ENCODE measurements around the gene PTPRO. TPM values are rescaled to one million over a fixed set of nuclear protein-coding genes. Genes with fewer than 3 reads are reported as not detected.

PTPRO gene
- total RNA-seq, 4 donors from 2014 or later = 1.5 to 15.3 (median 8.0) TPM

- H3K4me3 ChIP-seq = no peak overlapping the region
- H3K9me3 ChIP-seq = no peaks in the 10 kb centered on the region
- DNase-seq = no peak
- intact Hi-C loops (cut with DNase I; ENCODE audit: low total_unique reads) = no loop called here
- H3K4me1 ChIP-seq = no peaks in the 10 kb centered on the region
- no peak for TF ChIP-seq CTCF (IDR thresholded peaks at IDR 0.05)
- no peaks in the 10 kb centered on the region for H3K36me3 ChIP-seq
- no peak overlapping the region for H3K27ac ChIP-seq
- H3K27me3 ChIP-seq = no peaks in the 10 kb centered on the region
Measured at GRCh38 chr12:15428632-15429031, 106.3 kb downstream of the PTPRO start.

GRCh38 chr12:15429262-15429661 is 107.0 kb downstream of the PTPRO start:
- TF ChIP-seq CTCF (IDR thresholded peaks at IDR 0.05) (no peak), POLR2A (IDR thresholded peaks at IDR 0.05) (no peak)
- no peak for DNase-seq
- Histone ChIP-seq H3K4me3 (no peak overlapping the region), H3K27me3 (no peaks in the 10 kb centered on the region), H3K9me3 (no peaks in the 10 kb centered on the region), H3K4me1 (no peaks in the 10 kb centered on the region), H3K27ac (no peak overlapping the region), H3K36me3 (no peaks in the 10 kb centered on the region)
- intact Hi-C loops (cut with DNase I; ENCODE audit: low total_unique reads) = no loop called here

DNA sequence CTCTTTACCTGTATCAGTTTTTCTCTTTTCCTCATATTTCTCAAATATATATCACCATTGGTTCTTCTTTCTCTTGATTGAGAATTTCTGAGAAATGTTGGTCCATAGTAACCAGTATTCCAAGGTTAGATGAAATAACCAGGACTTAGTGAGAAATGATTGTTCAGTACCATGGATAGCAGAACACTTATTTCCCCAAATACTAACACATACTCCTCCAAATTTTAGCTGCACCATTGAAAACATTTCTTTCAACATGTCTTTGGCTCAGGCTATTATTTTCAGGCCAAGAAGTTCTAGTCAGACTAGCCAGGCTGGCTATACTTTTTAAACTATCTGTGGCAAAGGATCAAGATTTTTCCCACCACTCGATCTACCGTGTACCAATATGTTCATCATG is 113.3 kb downstream of the PTPRO start:
- H3K27me3 ChIP-seq = no peaks in the 10 kb centered on the region
- no peak for DNase-seq
- peaks cover 0 to 6% of the 10 kb centered on the region in 2 donors for H3K9me3 ChIP-seq
- TF ChIP-seq POLR2A (IDR thresholded peaks at IDR 0.05) (no peak), CTCF (IDR thresholded peaks at IDR 0.05) (no peak)
- intact Hi-C loops (cut with DNase I; ENCODE audit: low total_unique reads) = no loop called here
- no peaks in the 10 kb centered on the region for H3K4me1 ChIP-seq
- H3K36me3 ChIP-seq = no peaks in the 10 kb centered on the region
- H3K4me3 ChIP-seq = no peak overlapping the region
- H3K27ac ChIP-seq = no peak overlapping the region

- H3K27ac ChIP-seq = no peak overlapping the region
- H3K36me3 ChIP-seq = no peaks in the 10 kb centered on the region
- no peaks in the 10 kb centered on the region for H3K27me3 ChIP-seq
- H3K9me3 ChIP-seq = peaks cover 0 to 6% of the 10 kb centered on the region in 2 donors
- H3K4me1 ChIP-seq = no peaks in the 10 kb centered on the region
- H3K4me3 ChIP-seq = no peak overlapping the region
- no peak for TF ChIP-seq POLR2A (IDR thresholded peaks at IDR 0.05)
- no peak for TF ChIP-seq CTCF (IDR thresholded peaks at IDR 0.05)
- intact Hi-C loops (cut with DNase I; ENCODE audit: low total_unique reads) = no loop called here
- DNase-seq = no peak
Measured at GRCh38 chr12:15439459-15439858, 117.2 kb downstream of the PTPRO start.

GRCh38 chr12:15443050-15443449 is 120.7 kb downstream of the PTPRO start:
- Histone ChIP-seq H3K27ac (no peak overlapping the region), H3K9me3 (peaks cover 0 to 6% of the 10 kb centered on the region in 2 donors), H3K36me3 (no peaks in the 10 kb centered on the region), H3K27me3 (no peaks in the 10 kb centered on the region), H3K4me3 (no peak overlapping the region), H3K4me1 (no peaks in the 10 kb centered on the region)
- intact Hi-C loops (cut with DNase I; ENCODE audit: low total_unique reads) = no loop called here
- TF ChIP-seq POLR2A (IDR thresholded peaks at IDR 0.05) = no peak
- TF ChIP-seq CTCF (IDR thresholded peaks at IDR 0.05) = no peak
- no peak for DNase-seq
